WTC11 (cell line): Measurements from ENCODE around the gene TMEM151B. TPM values are rescaled to one million over a fixed set of nuclear protein-coding genes. Genes with fewer than 3 reads are reported as not detected.

Source experiments
- ATAC-seq: fragments of 200-7000 bp; cut with Tn5 transposase; 2 replicates; pipeline ENCODE4 v1.10.0; 2021; ENCODE audit warnings: mild to moderate bottlenecking, moderate library complexity
- CTCF ChIA-PET: fragments of 300-600 bp; sonication (Branson Sonifier 250); formaldehyde crosslinking; loops from one replicate; lab custom pipeline; 2021; ENCODE audit warnings: antibody characterized with exemption; lab: Charles Lee
- POLR2A ChIA-PET: fragments of 350-600 bp; sonication (Branson Sonifier 250); formaldehyde crosslinking; loops from one replicate; lab custom pipeline; 2021; ENCODE audit warnings: antibody characterized with exemption; lab: Charles Lee
- DNase-seq: peaks from one replicate; pipeline ENCODE4 v3.0.0; 2021; ENCODE audit warnings: low spot score
- H3K27ac Mint-ChIP-seq: 2 replicates; pipeline ENCODE4 v1.8.0; 2021; ENCODE audit warnings: mixed read lengths
- H3K27me3 Mint-ChIP-seq: 2 replicates; pipeline ENCODE4 v1.8.0; 2021; ENCODE audit warnings: low read depth, mild to moderate bottlenecking, moderate library complexity, mixed read lengths
- H3K36me3 Mint-ChIP-seq: 2 replicates; pipeline ENCODE4 v1.8.0; 2021; ENCODE audit warnings: mixed read lengths
- H3K4me1 Mint-ChIP-seq: 2 replicates; pipeline ENCODE4 v1.8.0; 2022; ENCODE audit warnings: mixed read lengths
- H3K4me3 Mint-ChIP-seq: 2 replicates; pipeline ENCODE4 v1.8.0; 2021; ENCODE audit warnings: mild to moderate bottlenecking, moderate library complexity, mixed read lengths
- H3K9me3 Mint-ChIP-seq: 2 replicates; pipeline ENCODE4 v1.8.0; 2021; ENCODE audit warnings: mixed read lengths
- ATF1 ChIP-seq: sonication (generic); formaldehyde crosslinking; IDR thresholded peaks from 2 replicates; pipeline ENCODE4 v1.8.1; 2023; ENCODE audit warnings: mild to moderate bottlenecking, moderate library complexity, missing genetic modification reagents
- CBFB ChIP-seq: sonication (generic); formaldehyde crosslinking; IDR thresholded peaks from 2 replicates; pipeline ENCODE4 v1.8.1; 2022; ENCODE audit warnings: mild to moderate bottlenecking, low read depth, missing genetic modification reagents
- CREB1 ChIP-seq: sonication (generic); formaldehyde crosslinking; IDR thresholded peaks from 2 replicates; pipeline ENCODE4 v1.8.0; 2023; ENCODE audit warnings: mild to moderate bottlenecking, missing genetic modification reagents
- E2F5 ChIP-seq: sonication (generic); formaldehyde crosslinking; IDR thresholded peaks from 2 replicates; pipeline ENCODE4 v1.8.1; 2022; ENCODE audit warnings: mild to moderate bottlenecking, moderate library complexity, missing genetic modification reagents
- EMX1 ChIP-seq: fragments of 250-450 bp; sonication (Bioruptor Pico); IDR thresholded peaks from 2 replicates; pipeline ENCODE4 v1.8.0; 2021; ENCODE audit warnings: mild to moderate bottlenecking
- FOXJ3 ChIP-seq: sonication (generic); formaldehyde crosslinking; IDR thresholded peaks from 2 replicates; pipeline ENCODE4 v1.9.0; 2021; ENCODE audit warnings: missing genetic modification reagents, mild to moderate bottlenecking, borderline replicate concordance
- JAZF1 ChIP-seq: fragments of 250-450 bp; sonication (Bioruptor Pico); IDR thresholded peaks from 2 replicates; pipeline ENCODE4 v1.9.0; 2021; ENCODE audit warnings: moderate library complexity, mild to moderate bottlenecking, inconsistent platforms
- PRDM15 ChIP-seq: sonication (generic); formaldehyde crosslinking; IDR thresholded peaks from 2 replicates; pipeline ENCODE4 v1.8.0; 2022; ENCODE audit warnings: missing genetic modification reagents
- RORB ChIP-seq: fragments of 250-450 bp; sonication (Bioruptor Pico); IDR thresholded peaks from 2 replicates; pipeline ENCODE4 v1.9.0; 2021; ENCODE audit warnings: mild to moderate bottlenecking
- SMAD3 ChIP-seq: sonication (generic); formaldehyde crosslinking; IDR thresholded peaks from 2 replicates; pipeline ENCODE4 v1.8.0; 2022; ENCODE audit warnings: missing genetic modification reagents, mild to moderate bottlenecking, borderline replicate concordance
- SOX15 ChIP-seq: fragments of 250-450 bp; sonication (Bioruptor Pico); IDR thresholded peaks from 2 replicates; pipeline ENCODE4 v1.9.0; 2021; ENCODE audit warnings: mild to moderate bottlenecking
- TEAD4 ChIP-seq: sonication (generic); formaldehyde crosslinking; IDR thresholded peaks from 2 replicates; pipeline ENCODE4 v1.8.0; 2022; ENCODE audit warnings: mild to moderate bottlenecking, missing genetic modification reagents
- USF1 ChIP-seq: sonication (generic); formaldehyde crosslinking; IDR thresholded peaks from 2 replicates; pipeline ENCODE4 v1.8.0; 2022; ENCODE audit warnings: mild to moderate bottlenecking, missing genetic modification reagents
- ZNF232 ChIP-seq: sonication (generic); formaldehyde crosslinking; IDR thresholded peaks from 2 replicates; pipeline ENCODE4 v1.8.0; 2022; ENCODE audit warnings: mild to moderate bottlenecking, missing genetic modification reagents
- ZNF396 ChIP-seq: fragments of 250-450 bp; sonication (Bioruptor Pico); IDR thresholded peaks from 2 replicates; pipeline ENCODE4 v1.8.0; 2021; ENCODE audit warnings: mild to moderate bottlenecking, moderate library complexity, borderline replicate concordance
- ZNF512 ChIP-seq: sonication (generic); formaldehyde crosslinking; IDR thresholded peaks from 2 replicates; pipeline ENCODE4 v1.8.1; 2022; ENCODE audit warnings: missing genetic modification reagents, borderline replicate concordance
- total RNA-seq: library from RNA; stranded (reverse); gene quantifications from 3 replicates; pipeline ENCODE4 v1.2.3, GENCODE V29; 2021

The TMEM151B gene
- total RNA-seq, 1 experiment from 2014 or later, result 5.5 TPM

- TF ChIP-seq PRDM15 (no peak), ZNF396 (CRISPR knock-in tag) (no peak), RORB (CRISPR knock-in tag) (no peak)
Measured at GRCh38 chr6:44284121-44284520, 13.9 kb downstream of the TMEM151B start (continued).

GRCh38 chr6:44284867-44285266 lies 14.6 kb downstream of the TMEM151B start:
- Mint-ChIP-seq H3K9me3 (no peaks in the 10 kb centered on the region), H3K36me3 (no peaks in the 10 kb centered on the region), H3K27me3 (peaks cover 60% of the 10 kb centered on the region), H3K4me3 (no peak overlapping the region), H3K4me1 (no peaks in the 10 kb centered on the region), H3K27ac (no peak overlapping the region)
- no peak for ATAC-seq
- no peak for DNase-seq
- POLR2A ChIA-PET, result no interaction called here
- CTCF ChIA-PET, result interaction anchor here (0.8 to 1.9 kb wide), 3 partner anchors 14 to 28 kb away, joined by 5 to 10 read pairs (median 5); partner anchors contain the start of genes AARS2 and TMEM151B
- TF ChIP-seq ATF1 (CRISPR knock-in tag) (no peak), ZNF512 (CRISPR knock-in tag) (no peak), CBFB (CRISPR knock-in tag) (no peak), PRDM15 (no peak), FOXJ3 (no peak), CREB1 (CRISPR knock-in tag) (no peak), TEAD4 (CRISPR knock-in tag) (no peak), EMX1 (CRISPR knock-in tag) (no peak), ZNF232 (CRISPR knock-in tag) (no peak), E2F5 (no peak)

- DNase-seq (peak; percentile 57), ATAC-seq (peak; percentile 72)
- Mint-ChIP-seq H3K27me3 (peaks cover 57% of the 10 kb centered on the region), H3K36me3 (no peaks in the 10 kb centered on the region), H3K4me1 (no peaks in the 10 kb centered on the region), H3K4me3 (no peak overlapping the region), H3K9me3 (no peaks in the 10 kb centered on the region), H3K27ac (no peak overlapping the region)
- TF ChIP-seq SMAD3 (no peak), JAZF1 (CRISPR knock-in tag) (no peak), SOX15 (CRISPR knock-in tag) (no peak), USF1 (CRISPR knock-in tag) (peak; percentile 21; the same call in 1 of the 2 replicates)
- POLR2A ChIA-PET, result interaction anchor here (0.7 kb wide), 1 partner anchor 29 kb away, joined by 3 read pairs; no protein-coding TSS in a partner anchor
- CTCF ChIA-PET, result interaction anchor here (0.8 to 1.9 kb wide), 3 partner anchors 15 to 27 kb away, joined by 5 to 10 read pairs (median 5); partner anchors contain the start of genes AARS2 and TMEM151B
Measured at GRCh38 chr6:44285552-44286284, 15.5 kb downstream of the TMEM151B start.
